ENCODE data around the gene PSPH. TPM values are rescaled to one million over a fixed set of nuclear protein-coding genes. Genes with fewer than 3 reads are reported as not detected.

The PSPH gene
- total and polyA plus RNA-seq, 10 of the 15 experiments (the other 5 are each of a cell fraction or from before 2014, with no cell fraction given) = 5.2 to 36.4 (median 23.9) TPM

DNA sequence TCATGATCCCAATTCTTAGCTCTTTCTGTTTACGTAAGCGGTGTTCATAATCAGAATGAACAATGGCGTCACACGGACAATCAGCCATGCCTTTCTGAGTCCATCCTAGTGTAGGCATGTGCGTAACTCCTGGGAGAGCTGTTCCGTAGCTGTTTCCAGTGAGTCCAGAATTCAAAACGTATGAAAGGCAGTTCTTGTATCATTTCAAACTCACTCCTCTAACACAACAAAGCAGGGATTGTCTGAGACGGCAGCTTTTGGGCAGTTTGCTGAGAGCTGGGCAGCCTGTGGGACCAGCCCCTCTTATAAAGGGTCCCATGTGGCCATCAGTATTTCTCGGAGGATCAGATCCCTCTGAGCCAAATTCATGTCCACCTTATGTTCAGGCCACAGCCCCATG, 43.4 kb downstream of the PSPH start:
- POLR2A ChIA-PET = interaction anchor here (0.9 kb wide), 1 partner anchor 43 kb away, joined by 3 read pairs; the partner anchor contains the start of genes CCT6A and PSPH
- WGBS (ENCODE audit: insufficient coverage, insufficient replicate concordance, low lambda C conversion rate, missing lambda C conversion rate) = 95% methylated on average over 9 of the region's 9 CpGs
- BruUV-seq (replicated peaks) = no TSS peak
- no peak overlapping the region for H3K4me2 ChIP-seq (ENCODE audit: control insufficient read depth, insufficient read depth)
- no peaks in the 10 kb centered on the region for H3K27me3 ChIP-seq (replicated peaks in 1 of 2; ENCODE audit: control insufficient read depth in 2 of 2, insufficient read depth in 2 of 2, low read length in 1 of 2)
- in situ Hi-C loops (cut with MboI) = no loop called here
- TF ChIP-seq GATAD2B (conservative IDR thresholded peaks at IDR 0.05; ENCODE audit: low read depth) = no peak
- TF ChIP-seq BCL11A (IDR thresholded peaks at IDR 0.05; ENCODE audit: low read depth, low read length) = no peak
- TF ChIP-seq CHD1 (IDR thresholded peaks at IDR 0.05; ENCODE audit: low read depth, low read length) = no peak
- TF ChIP-seq, protein P1, sequence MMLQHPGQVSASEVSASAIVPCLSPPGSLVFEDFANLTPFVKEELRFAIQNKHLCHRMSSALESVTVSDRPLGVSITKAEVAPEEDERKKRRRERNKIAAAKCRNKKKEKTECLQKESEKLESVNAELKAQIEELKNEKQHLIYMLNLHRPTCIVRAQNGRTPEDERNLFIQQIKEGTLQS (IDR thresholded peaks at IDR 0.05; ENCODE audit: borderline replicate concordance, extremely low read depth, low read depth, low read length) = no peak
- TF ChIP-seq, protein P2, sequence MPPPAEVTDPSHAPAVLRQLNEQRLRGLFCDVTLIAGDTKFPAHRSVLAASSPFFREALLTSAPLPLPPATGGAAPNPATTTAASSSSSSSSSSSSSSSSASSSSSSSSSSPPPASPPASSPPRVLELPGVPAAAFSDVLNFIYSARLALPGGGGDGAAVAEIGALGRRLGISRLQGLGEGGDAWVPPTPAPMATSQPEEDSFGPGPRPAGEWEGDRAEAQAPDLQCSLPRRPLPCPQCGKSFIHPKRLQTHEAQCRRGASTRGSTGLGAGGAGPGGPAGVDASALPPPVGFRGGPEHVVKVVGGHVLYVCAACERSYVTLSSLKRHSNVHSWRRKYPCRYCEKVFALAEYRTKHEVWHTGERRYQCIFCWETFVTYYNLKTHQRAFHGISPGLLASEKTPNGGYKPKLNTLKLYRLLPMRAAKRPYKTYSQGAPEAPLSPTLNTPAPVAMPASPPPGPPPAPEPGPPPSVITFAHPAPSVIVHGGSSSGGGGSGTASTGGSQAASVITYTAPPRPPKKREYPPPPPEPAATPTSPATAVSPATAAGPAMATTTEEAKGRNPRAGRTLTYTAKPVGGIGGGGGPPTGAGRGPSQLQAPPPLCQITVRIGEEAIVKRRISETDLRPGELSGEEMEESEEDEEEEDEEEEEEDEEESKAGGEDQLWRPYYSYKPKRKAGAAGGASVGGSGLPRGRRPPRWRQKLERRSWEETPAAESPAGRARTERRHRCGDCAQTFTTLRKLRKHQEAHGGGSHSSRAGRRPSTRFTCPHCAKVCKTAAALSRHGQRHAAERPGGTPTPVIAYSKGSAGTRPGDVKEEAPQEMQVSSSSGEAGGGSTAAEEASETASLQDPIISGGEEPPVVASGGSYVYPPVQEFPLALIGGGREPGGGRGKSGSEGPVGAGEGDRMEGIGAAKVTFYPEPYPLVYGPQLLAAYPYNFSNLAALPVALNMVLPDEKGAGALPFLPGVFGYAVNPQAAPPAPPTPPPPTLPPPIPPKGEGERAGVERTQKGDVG (CRISPR knock-in tag; IDR thresholded peaks at IDR 0.05) = no peak
- TF ChIP-seq CEBPB (IDR thresholded peaks at IDR 0.05; ENCODE audit: borderline replicate concordance in 1 of 2, low read depth in 2 of 2, low read length in 2 of 2) = no peak
- no peak for TF ChIP-seq SMAD5 (IDR thresholded peaks at IDR 0.05; ENCODE audit: low read depth)
- no peak for TF ChIP-seq TARDBP (IDR thresholded peaks at IDR 0.05; ENCODE audit: borderline replicate concordance)
- TF ChIP-seq ZNF274 (IDR thresholded peaks at IDR 0.05; ENCODE audit: insufficient read depth, insufficient read length) = no peak
- TF ChIP-seq POLR2A (IDR thresholded peaks at IDR 0.05; ENCODE audit: low read depth, low read length) = no peak
- no peak for FAIRE-seq
- no peaks in the 10 kb centered on the region for H4K20me1 ChIP-seq (ENCODE audit: control insufficient read depth, insufficient read depth)
- RAD21 ChIA-PET (ENCODE audit: unreplicated experiment) = interaction anchor here (3.9 kb wide), 1 partner anchor 66 kb away, joined by 18 read pairs; no protein-coding TSS in a partner anchor
- H3K4me3 ChIP-seq = no peak overlapping the region
- no peak for DNase-seq (ENCODE audit: low read depth, low spot score)
- no peaks in the 10 kb centered on the region for H3K4me1 ChIP-seq (ENCODE audit: control insufficient read depth, insufficient read depth, low read length)
- SMC1A ChIA-PET (ENCODE audit: uncharacterized antibody, unreplicated experiment) = interaction anchor here (1.1 to 1.2 kb wide), 2 partner anchors 66 to 67 kb away, joined by 3 read pairs; no protein-coding TSS in a partner anchor
- H3K9ac ChIP-seq (ENCODE audit: control insufficient read depth, insufficient read depth, low read length) = no peak overlapping the region
- H3K79me2 ChIP-seq (ENCODE audit: control insufficient read depth, insufficient read depth, low read length) = no peaks in the 10 kb centered on the region
- 0 out of 4 replicates have a peak, but pooled peaks cover 0 to 3% of the 10 kb centered on the region in 2 experiments for H3K36me3 ChIP-seq (ENCODE audit: control insufficient read depth in 2 of 2, insufficient read depth in 2 of 2, low read length in 1 of 2)
- intact Hi-C loops (cut with micrococcal nuclease; ENCODE audit: unreplicated experiment) = no loop called here
- no peaks in the 10 kb centered on the region for H3K9me3 ChIP-seq (replicated peaks; ENCODE audit: control insufficient read depth, insufficient read depth, low read length)
- CTCF ChIA-PET = interaction anchor here (1.1 to 11.2 kb wide), 3 partner anchors 11 to 66 kb away, joined by 4 to 95 read pairs (median 7); no protein-coding TSS in a partner anchor
- H3K27ac ChIP-seq (ENCODE audit: control insufficient read depth, insufficient read depth) = no peak overlapping the region
- no peak for ATAC-seq
- no peak overlapping the region for H2AFZ ChIP-seq (ENCODE audit: control insufficient read depth, low read depth, low read length)

Data from GM12878 (cell line).